T-helper 22 cell (primary cell): ENCODE results near the gene MAT1A.
"Not testable (repeated sequence)": the region's sequence is repeated elsewhere in the genome, so short reads cannot be mapped to it uniquely, and the experiment has no call there.

Source experiments
- DNase-seq: peaks from one replicate; pipeline ENCODE4 v3.0.0-alpha.2; 2020; ENCODE audit warnings: low read depth

Gene MAT1A

DNA sequence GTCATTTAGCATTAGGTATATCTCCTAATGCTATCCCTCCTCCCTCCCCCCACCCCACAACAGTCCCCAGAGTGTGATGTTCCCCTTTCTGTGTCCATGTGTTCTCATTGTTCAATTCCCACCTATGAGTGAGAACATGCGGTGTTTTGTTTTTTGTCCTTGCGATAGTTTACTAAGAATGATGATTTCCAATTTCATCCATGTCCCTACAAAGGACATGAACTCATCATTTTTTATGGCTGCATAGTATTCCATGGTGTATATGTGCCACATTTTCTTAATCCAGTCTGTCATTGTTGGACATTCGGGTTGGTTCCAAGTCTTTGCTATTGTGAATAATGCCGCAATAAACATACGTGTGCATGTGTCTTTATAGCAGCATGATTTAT, 66.4 kb downstream of the MAT1A start:
- not testable (repeated sequence) for DNase-seq
